Adrenal gland (tissue), 5 donors: ENCODE data around the gene CD44.

Experiments used
- POLR2A ChIP-seq, 2 donors: fragments of 450-650 bp; IDR thresholded peaks; one replicate each; pipeline ENCODE4 v1.6.1; 2017; ENCODE audit warnings: antibody characterized with exemption in 2 of 2, mild to moderate bottlenecking in 2 of 2, moderate library complexity in 1 of 2
- TF ChIP-seq, protein P1 (sequence below), 6 experiments: fragments of 450-650 bp in 4 of 6; fragments of 200-600 bp in 2 of 6; sonication (generic) in 1 of 6; IDR thresholded peaks; 1 replicate in 5 of 6; 2 replicates in 1 of 6; pipeline versions ENCODE4 v1.5.1 to v1.8.0; 2016 to 2021; ENCODE audit warnings: antibody characterized with exemption in 6 of 6, mild to moderate bottlenecking in 2 of 6, moderate library complexity in 1 of 6
- donor health status: DM: no; HTN: no; CAD: no.

DNA sequence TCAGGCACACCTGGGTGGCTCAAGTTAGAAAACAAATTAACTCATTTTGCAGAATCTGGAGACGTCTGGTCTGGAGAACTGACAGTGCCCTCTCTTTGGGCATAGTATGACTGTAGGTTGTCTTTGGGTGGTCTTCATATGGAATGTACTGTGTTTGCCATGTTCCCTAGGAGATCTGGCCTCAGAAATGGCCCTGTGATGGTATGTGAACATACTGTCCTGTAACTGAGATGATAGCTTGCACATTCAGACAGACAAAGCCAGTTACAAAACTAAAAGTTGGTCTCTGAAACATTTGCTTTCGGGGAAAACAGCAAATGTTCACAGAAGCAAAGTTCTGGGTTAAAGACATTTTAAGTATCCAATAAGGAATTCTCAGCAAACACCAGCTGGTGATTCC is 29.7 kb downstream of the CD44 start:
- TF ChIP-seq, protein P1, sequence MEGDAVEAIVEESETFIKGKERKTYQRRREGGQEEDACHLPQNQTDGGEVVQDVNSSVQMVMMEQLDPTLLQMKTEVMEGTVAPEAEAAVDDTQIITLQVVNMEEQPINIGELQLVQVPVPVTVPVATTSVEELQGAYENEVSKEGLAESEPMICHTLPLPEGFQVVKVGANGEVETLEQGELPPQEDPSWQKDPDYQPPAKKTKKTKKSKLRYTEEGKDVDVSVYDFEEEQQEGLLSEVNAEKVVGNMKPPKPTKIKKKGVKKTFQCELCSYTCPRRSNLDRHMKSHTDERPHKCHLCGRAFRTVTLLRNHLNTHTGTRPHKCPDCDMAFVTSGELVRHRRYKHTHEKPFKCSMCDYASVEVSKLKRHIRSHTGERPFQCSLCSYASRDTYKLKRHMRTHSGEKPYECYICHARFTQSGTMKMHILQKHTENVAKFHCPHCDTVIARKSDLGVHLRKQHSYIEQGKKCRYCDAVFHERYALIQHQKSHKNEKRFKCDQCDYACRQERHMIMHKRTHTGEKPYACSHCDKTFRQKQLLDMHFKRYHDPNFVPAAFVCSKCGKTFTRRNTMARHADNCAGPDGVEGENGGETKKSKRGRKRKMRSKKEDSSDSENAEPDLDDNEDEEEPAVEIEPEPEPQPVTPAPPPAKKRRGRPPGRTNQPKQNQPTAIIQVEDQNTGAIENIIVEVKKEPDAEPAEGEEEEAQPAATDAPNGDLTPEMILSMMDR (IDR thresholded peaks at IDR 0.05): no peak
- TF ChIP-seq POLR2A (IDR thresholded peaks at IDR 0.05): no peak
